GM21723 (cell line): ENCODE results near the gene HFM1.

Experiments used
- ATAC-seq: cut with Tn5 transposase; IDR thresholded peaks from one replicate; pipeline ENCODE4 v1.9.1; 2021; ENCODE audit warnings: mild to moderate bottlenecking, moderate library complexity; ENCODE audit not compliant: unreplicated experiment

Gene HFM1

DNA sequence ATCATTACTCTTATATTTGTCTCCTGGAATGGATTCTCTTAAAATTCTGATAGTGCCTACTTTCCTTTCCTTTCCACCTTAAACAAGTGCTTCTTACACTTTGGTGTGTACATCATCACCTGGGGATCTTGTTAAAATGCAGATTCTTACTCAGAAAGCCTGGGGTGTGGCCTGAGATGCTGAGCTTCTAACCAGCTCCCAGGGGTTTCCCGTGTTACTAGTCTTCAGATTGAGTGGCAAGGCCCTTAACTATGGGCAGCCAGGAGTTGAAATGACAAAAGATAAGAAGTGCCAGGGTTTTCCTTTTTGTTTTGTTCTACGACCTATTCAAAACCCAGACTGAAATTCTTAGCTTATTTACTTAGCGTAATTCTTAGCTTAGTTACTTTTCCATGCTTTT, 159.2 kb downstream of the HFM1 start:
- no peak for ATAC-seq

DNA sequence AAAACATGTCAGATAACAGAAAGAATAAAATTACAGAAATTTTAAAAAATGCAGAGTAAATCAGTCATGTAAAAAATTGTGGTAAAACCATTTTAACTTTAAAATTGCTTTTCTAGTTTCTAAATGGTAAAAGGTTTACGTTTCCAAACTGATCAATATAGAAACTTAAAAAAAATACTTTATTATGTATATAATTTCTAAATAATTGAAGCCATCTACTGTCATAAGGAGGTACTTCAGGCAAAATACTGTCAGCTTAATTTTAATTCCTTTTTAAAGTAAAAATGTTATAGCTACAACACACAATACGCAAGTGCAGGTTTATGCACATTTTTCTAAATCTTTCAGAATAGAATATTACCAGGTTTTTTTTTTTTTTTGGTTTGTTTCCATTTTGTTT, 159.9 kb downstream of the HFM1 start:
- no peak for ATAC-seq

DNA sequence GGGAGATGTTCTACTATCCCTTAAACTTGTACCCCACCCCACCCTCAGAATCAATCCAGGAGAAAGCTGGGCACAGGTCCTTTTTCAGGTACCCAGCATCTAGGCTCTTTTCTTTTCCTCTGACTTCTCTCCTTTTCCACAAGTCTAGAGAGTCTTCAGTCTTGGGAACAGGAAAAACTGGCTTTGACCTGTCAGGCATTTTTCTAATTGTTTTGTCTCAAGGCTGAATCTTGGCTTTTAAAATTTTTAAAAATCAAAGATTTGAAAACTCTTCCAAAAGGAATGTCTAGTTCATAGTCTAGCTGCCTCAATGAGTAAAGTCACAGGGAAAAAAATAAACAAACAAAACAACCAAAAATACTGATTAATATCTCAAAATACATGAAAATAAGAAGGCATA, 161.5 kb downstream of the HFM1 start:
- no peak for ATAC-seq

DNA sequence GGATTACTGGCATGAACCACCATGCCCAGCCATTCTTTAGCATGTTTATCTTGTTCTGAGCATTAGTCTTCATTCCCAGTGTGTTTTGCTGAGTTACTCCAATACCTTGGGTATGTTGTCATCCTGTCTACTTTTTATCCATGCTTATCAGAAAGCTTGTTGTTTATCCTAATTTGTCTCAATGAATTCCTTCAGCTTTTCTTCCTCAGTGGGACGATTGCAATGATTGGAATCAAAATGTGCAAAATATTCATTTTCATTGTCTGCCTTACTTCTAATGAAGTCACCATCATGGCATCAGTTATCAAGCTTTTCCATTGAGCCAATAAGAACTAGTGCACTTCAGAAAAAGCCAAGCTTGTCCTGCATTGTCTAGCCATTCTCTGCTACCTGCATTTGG, 170.5 kb downstream of the HFM1 start:
- ATAC-seq, result no peak

DNA sequence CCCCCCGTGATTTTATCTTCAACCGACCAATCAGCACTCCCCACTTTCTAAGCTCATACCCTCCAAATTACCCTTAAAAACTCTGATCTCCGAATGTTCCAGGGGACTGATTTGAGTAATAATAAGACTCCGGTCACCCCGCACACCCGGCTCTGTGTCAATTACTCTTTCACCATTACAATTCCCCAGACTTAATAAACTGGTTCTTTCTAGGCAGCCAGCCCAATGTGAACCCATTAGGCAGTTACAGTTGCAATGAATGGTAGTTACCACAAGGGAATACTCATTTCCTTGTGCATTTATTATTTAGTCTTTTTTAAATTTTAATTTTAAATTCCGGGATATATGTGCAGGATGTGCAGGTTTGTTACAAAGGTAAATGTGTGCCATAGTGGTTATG, 177.9 kb downstream of the HFM1 start:
- no peak for ATAC-seq

DNA sequence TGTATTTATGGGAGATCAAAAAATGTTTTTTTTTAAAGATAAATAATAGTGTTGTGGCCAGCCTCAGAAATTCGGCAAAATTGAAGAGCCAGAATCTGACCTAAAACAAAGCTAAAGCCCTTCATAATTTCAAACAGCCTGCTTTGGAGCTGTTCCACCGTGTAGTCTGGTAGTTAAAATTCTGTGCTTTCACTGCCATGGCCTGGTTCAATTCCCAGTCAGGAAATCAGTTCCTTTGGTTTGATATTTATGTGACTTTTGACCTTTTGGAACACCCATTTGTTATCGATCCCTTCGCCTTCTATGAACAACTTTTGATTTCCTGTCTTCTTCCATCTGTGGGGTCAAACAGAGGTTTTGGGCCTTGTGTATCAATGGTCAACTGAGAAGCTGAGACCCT, 179.8 kb downstream of the HFM1 start:
- no peak for ATAC-seq

DNA sequence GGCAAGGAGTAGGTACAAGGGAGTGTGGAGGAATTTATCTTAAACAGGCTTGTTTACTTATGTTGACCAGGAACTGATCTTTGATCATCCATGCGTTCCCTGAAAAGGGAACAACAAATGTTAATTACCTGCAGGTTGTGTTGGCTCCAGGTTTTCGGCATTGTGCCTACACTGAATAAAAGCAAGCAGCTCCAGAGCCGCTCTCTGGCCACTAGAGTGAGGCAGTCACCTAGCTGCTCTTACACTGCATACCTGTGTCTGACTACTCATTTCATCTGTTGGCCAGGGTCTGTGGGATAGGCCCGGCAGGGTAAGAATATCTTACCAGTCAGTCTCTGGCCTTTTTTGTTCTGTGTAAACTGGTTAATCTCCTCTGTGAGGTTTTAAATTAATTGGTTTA, 183.6 kb downstream of the HFM1 start:
- no peak for ATAC-seq

DNA sequence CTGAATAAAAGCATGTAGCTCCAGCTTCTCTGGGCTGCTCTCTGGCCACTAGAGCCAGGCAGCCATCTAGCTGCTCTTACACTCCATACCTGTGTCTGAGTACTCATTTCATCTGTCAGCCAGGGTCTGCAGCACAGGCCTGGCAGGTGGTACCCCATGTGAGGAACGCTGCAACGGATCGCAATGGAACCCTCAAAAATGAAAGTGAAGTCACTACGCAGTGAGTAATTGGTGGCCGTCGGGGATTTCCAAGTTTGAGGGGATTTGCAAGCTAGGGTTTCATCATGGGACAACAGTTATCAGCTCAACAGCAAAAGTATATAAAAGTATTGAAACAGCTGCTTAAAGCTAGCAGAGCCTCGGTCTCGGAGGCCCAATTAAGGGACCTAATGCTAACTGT, 186.7 kb downstream of the HFM1 start:
- ATAC-seq, result no peak
